CD4-positive, alpha-beta memory T cell (primary cell): ENCODE results near the gene GPR183. TPM values are rescaled to one million over a fixed set of nuclear protein-coding genes. Genes with fewer than 3 reads are reported as not detected.

ENCODE experiments used
- CTCF ChIA-PET: fragments of 350-600 bp; sonication (Branson Sonifier 250); formaldehyde crosslinking; loops from one replicate; lab custom pipeline; 2021; ENCODE audit warnings: inconsistent platforms; ENCODE audit not compliant: partially characterized antibody; lab: Charles Lee
- POLR2A ChIA-PET: fragments of 350-600 bp; sonication (Branson Sonifier 250); formaldehyde crosslinking; loops from one replicate; lab custom pipeline; 2021; ENCODE audit not compliant: partially characterized antibody; lab: Charles Lee
- DNase-seq, 5 donors: peaks; one replicate each; pipeline versions ENCODE4 v3.0.0 to v3.0.0-alpha.2; 2020 to 2022; ENCODE audit warnings: mixed read lengths in 1 of 5
- H3K27ac ChIP-seq: one replicate; pipeline ENCODE4 v1.7.0; 2013; ENCODE audit warnings: low read depth, low read length
- H3K27me3 ChIP-seq: 2 replicates; pipeline ENCODE4 v1.7.0; 2013; ENCODE audit warnings: mild to moderate bottlenecking, low read length, moderate library complexity; ENCODE audit not compliant: insufficient read depth
- H3K36me3 ChIP-seq: 2 replicates; pipeline ENCODE4 v1.7.0; 2013; ENCODE audit warnings: mild to moderate bottlenecking, low read length, moderate library complexity; ENCODE audit not compliant: insufficient read depth
- H3K4me1 ChIP-seq: 2 replicates; pipeline ENCODE4 v1.7.0; 2013; ENCODE audit warnings: mild to moderate bottlenecking, low read length, moderate library complexity; ENCODE audit not compliant: insufficient read depth
- H3K4me3 ChIP-seq, 2 donors: one replicate each; pipeline ENCODE4 v1.7.0; 2013; ENCODE audit warnings: low read length in 2 of 2, mild to moderate bottlenecking in 1 of 2
- H3K9me3 ChIP-seq, 2 donors: one replicate each; pipeline ENCODE4 v1.7.0; 2013; ENCODE audit warnings: low read length in 2 of 2, control low read depth in 1 of 2; ENCODE audit not compliant: control insufficient read depth in 1 of 2
- H3K27ac Mint-ChIP-seq, 7 donors: one replicate each; pipeline ENCODE4 v1.8.0; 2020 to 2021; ENCODE audit warnings: mixed read lengths in 7 of 7, mild to moderate bottlenecking in 6 of 7, inconsistent platforms in 3 of 7, moderate library complexity in 3 of 7
- H3K27me3 Mint-ChIP-seq, 2 donors: one replicate each; pipeline ENCODE4 v1.8.0; 2020 to 2021; ENCODE audit warnings: mixed read lengths in 2 of 2
- H3K36me3 Mint-ChIP-seq, 2 donors: one replicate each; pipeline ENCODE4 v1.8.0; 2020 to 2021; ENCODE audit warnings: mixed read lengths in 2 of 2, inconsistent platforms in 1 of 2, mild to moderate bottlenecking in 1 of 2
- H3K4me1 Mint-ChIP-seq, 4 donors: one replicate each; pipeline ENCODE4 v1.8.0; 2020 to 2021; ENCODE audit warnings: mixed read lengths in 4 of 4, mild to moderate bottlenecking in 1 of 4
- H3K4me3 Mint-ChIP-seq, 8 donors: one replicate each; pipeline ENCODE4 v1.8.0; 2020 to 2021; ENCODE audit warnings: mixed read lengths in 8 of 8, mild to moderate bottlenecking in 7 of 8, moderate library complexity in 6 of 8, inconsistent platforms in 3 of 8
- H3K9me3 Mint-ChIP-seq, 8 donors: one replicate each; pipeline ENCODE4 v1.8.0; 2020 to 2021; ENCODE audit warnings: mixed read lengths in 8 of 8, mild to moderate bottlenecking in 5 of 8, inconsistent platforms in 3 of 8, moderate library complexity in 1 of 8
- intact Hi-C: fragments of 100-400 bp; cut with micrococcal nuclease; formaldehyde crosslinking; loops from one replicate; pipeline ENCODE4 v1.15.1; 2023
- polyA plus RNA-seq, 2 donors: library from polyadenylated mRNA; unstranded; fragments of 300-500 nt; fragmentation: Illumina TruSeq; gene quantifications; one replicate each; pipeline ENCODE4 v1.2.3, GENCODE V29; 2021
- total RNA-seq, 2 experiments: library from RNA; stranded (reverse); gene quantifications; one replicate each; pipeline ENCODE4 v1.2.3, GENCODE V29; 2021

GPR183 gene
- total and polyA plus RNA-seq, 4 experiments from 2014 or later: 203 to 954 (median 383) TPM

GRCh38 chr13:99304541-99304940 lies 2.7 kb downstream of the GPR183 start:
- Histone ChIP-seq H3K9me3 (no peaks in the 10 kb centered on the region), H3K27ac (peak overlapping the region; percentile 77), H3K27me3 (no peaks in the 10 kb centered on the region), H3K4me1 (peaks cover 71% of the 10 kb centered on the region), H3K4me3 (peak overlapping the region; percentile 78 to 80), H3K36me3 (peaks cover 11% of the 10 kb centered on the region)
- peaks cover 43 to 77% (median 52%) of the 10 kb centered on the region in 4 donors for H3K4me1 Mint-ChIP-seq
- peak in 1 of 5 donors; percentile 40 for DNase-seq
- intact Hi-C loops: loop anchor here (1.0 to 2.0 kb wide), 3 partner anchors 8 to 77 kb away; no protein-coding TSS in a partner anchor
- H3K9me3 Mint-ChIP-seq: no peaks in the 10 kb centered on the region
- H3K27me3 Mint-ChIP-seq: no peaks in the 10 kb centered on the region
- POLR2A ChIA-PET: interaction anchor here (0.6 to 19.6 kb wide), 21 partner anchors 6 to 827 kb away, joined by 3 to 929 read pairs (median 77); partner anchors contain the start of genes GPR18, TM9SF2 and UBAC2
- CTCF ChIA-PET: interaction anchor here (0.8 to 14.1 kb wide), 15 partner anchors 10 to 131 kb away, joined by 3 to 217 read pairs (median 10); no protein-coding TSS in a partner anchor
- peak overlapping the region; percentile 88 to 99 (median 96) for H3K27ac Mint-ChIP-seq
- peaks cover 55 to 71% of the 10 kb centered on the region in 2 donors for H3K36me3 Mint-ChIP-seq
- peak overlapping the region; percentile 88 to 100 (median 99) for H3K4me3 Mint-ChIP-seq

DNA sequence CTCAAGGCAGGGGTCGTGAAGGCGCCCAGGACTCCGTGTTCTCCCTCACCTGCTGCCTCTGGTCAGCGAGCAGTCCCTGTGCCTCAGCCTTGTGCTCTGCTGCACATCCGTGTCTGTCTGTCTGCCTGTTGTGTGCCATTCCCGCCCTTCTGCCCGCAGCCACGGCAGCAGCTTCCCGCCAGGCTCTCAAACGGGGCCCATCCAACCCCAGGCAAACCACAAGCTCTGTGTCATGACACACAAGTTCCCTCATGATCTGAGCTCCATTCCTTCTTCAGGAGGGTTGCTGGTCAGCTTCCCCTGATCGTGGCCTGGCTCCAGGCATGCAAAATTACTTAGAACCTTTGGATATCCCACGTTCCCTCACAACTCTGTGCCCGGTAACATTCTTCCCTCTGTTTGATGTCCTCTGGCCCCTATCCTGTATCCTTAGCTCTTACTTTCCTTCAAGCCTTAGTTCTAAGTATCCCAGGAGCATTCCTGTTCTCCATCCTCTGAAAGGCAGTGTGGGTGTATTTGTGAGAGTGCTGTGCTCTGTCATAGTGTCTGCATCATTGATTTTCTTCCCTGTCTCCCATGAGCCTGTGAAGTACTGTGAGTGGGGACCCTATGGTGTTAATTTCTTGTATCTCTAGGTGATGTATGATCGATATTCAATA lies 3.2 kb downstream of the GPR183 start:
- intact Hi-C loops: loop anchor here (1.0 to 2.0 kb wide), 3 partner anchors 8 to 77 kb away; no protein-coding TSS in a partner anchor
- Mint-ChIP-seq H3K27ac (peak overlapping the region; percentile 88 to 99 (median 96)), H3K4me3 (peak overlapping the region; percentile 88 to 100 (median 99)), H3K4me1 (peaks cover 44 to 78% (median 52%) of the 10 kb centered on the region in 4 donors), H3K27me3 (no peaks in the 10 kb centered on the region), H3K9me3 (no peaks in the 10 kb centered on the region), H3K36me3 (peaks cover 58 to 74% of the 10 kb centered on the region in 2 donors)
- CTCF ChIA-PET: interaction anchor here (0.6 to 14.1 kb wide), 19 partner anchors 8 to 131 kb away, joined by 3 to 217 read pairs (median 8); no protein-coding TSS in a partner anchor
- H3K27ac ChIP-seq: peak overlapping the region; percentile 77
- H3K4me1 ChIP-seq: peaks cover 71% of the 10 kb centered on the region
- H3K27me3 ChIP-seq: no peaks in the 10 kb centered on the region
- H3K4me3 ChIP-seq: peak overlapping the region; percentile 78 to 80
- peak in 4 of 5 donors; percentile 49 to 81 (median 56) for DNase-seq
- H3K36me3 ChIP-seq: peaks cover 11% of the 10 kb centered on the region
- POLR2A ChIA-PET: interaction anchor here (0.6 to 19.6 kb wide), 22 partner anchors 6 to 827 kb away, joined by 3 to 929 read pairs (median 55); partner anchors contain the start of genes GPR18, TM9SF2 and UBAC2
- H3K9me3 ChIP-seq: no peaks in the 10 kb centered on the region

DNA sequence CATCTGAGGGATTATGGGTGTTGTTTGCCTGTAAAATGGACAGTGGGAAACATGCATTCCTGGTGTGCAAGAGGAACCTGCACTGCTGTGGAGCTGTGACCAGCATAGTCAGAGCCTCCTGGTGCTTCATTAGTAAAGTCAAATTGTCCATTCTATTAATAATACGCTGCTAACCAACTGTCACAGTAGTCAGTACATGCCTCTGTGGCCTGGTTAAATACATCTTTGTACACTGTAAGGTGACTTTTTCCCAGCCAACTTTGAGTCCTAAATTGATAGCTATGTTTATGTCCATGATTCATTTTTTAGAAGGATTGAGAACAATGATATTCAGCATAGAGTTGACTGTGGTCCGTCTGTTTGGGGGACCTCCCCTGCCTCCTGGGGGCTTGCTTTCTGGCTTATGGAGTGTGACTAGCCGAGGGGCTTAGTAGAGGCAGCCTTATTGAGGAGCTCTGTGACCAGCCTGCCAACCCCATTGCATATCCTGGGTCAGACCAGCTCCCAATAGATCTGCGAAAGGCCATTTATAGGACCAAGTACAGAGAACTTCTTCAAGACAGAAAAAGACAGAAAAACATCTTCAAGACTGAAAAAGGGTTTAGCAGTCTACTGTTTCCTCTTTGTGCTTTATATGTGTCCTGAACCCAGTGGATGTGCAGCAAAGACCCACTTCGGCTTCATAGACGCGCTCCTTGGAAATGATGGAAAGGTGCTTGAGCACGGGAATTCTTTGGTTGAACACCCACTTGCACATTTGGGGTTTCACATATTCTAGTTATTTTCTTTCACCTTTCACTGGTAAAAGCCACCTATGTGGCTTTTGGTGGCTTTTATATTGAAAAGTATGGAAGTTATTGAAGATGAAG lies 4.3 kb downstream of the GPR183 start:
- peak overlapping the region; percentile 78 to 80 for H3K4me3 ChIP-seq
- H3K4me1 Mint-ChIP-seq: peaks cover 42 to 77% (median 51%) of the 10 kb centered on the region in 4 donors
- H3K27me3 Mint-ChIP-seq: no peaks in the 10 kb centered on the region
- peaks cover 14% of the 10 kb centered on the region for H3K36me3 ChIP-seq
- DNase-seq: no peak
- H3K27ac ChIP-seq: peak overlapping the region; percentile 77
- ChIA-PET POLR2A (interaction anchor here (0.8 to 19.6 kb wide), 23 partner anchors 11 to 239 kb away, joined by 3 to 929 read pairs (median 9); partner anchors contain the start of genes GPR18, TM9SF2 and UBAC2), CTCF (interaction anchor here (0.6 to 14.1 kb wide), 20 partner anchors 9 to 132 kb away, joined by 3 to 217 read pairs (median 8); no protein-coding TSS in a partner anchor)
- H3K36me3 Mint-ChIP-seq: peaks cover 60 to 75% of the 10 kb centered on the region in 2 donors
- no peaks in the 10 kb centered on the region for H3K9me3 Mint-ChIP-seq
- H3K27ac Mint-ChIP-seq: peak overlapping the region; percentile 88 to 99 (median 96)
- peak overlapping the region; percentile 88 to 100 (median 99) for H3K4me3 Mint-ChIP-seq
- no peaks in the 10 kb centered on the region for H3K9me3 ChIP-seq
- intact Hi-C loops: loop anchor here (1.0 kb wide), 1 partner anchor 12 kb away; no protein-coding TSS in a partner anchor
- H3K4me1 ChIP-seq: peaks cover 71% of the 10 kb centered on the region
- no peaks in the 10 kb centered on the region for H3K27me3 ChIP-seq

- Histone ChIP-seq H3K4me3 (peak overlapping the region; percentile 78 to 80), H3K27ac (peak overlapping the region; percentile 77), H3K36me3 (peaks cover 14% of the 10 kb centered on the region), H3K4me1 (peaks cover 74% of the 10 kb centered on the region), H3K27me3 (no peaks in the 10 kb centered on the region), H3K9me3 (no peaks in the 10 kb centered on the region)
- peak overlapping the region; percentile 88 to 100 (median 99) for H3K4me3 Mint-ChIP-seq
- H3K27me3 Mint-ChIP-seq: no peaks in the 10 kb centered on the region
- ChIA-PET POLR2A (interaction anchor here (0.6 to 19.6 kb wide), 24 partner anchors 10 to 302 kb away, joined by 3 to 929 read pairs (median 8); partner anchors contain the start of genes GPR18, TM9SF2 and UBAC2), CTCF (interaction anchor here (0.9 to 14.1 kb wide), 16 partner anchors 9 to 133 kb away, joined by 3 to 217 read pairs (median 8); no protein-coding TSS in a partner anchor)
- H3K9me3 Mint-ChIP-seq: no peaks in the 10 kb centered on the region
- peaks cover 45 to 77% (median 55%) of the 10 kb centered on the region in 4 donors for H3K4me1 Mint-ChIP-seq
- H3K27ac Mint-ChIP-seq: peak overlapping the region; percentile 88 to 99 (median 96)
- H3K36me3 Mint-ChIP-seq: peaks cover 63 to 75% of the 10 kb centered on the region in 2 donors
- DNase-seq: no peak
- intact Hi-C loops: loop anchor here (1.0 to 2.0 kb wide), 2 partner anchors 11 to 13 kb away; no protein-coding TSS in a partner anchor
Observed at GRCh38 chr13:99301913-99302636, 5.1 kb downstream of the GPR183 start.

DNA sequence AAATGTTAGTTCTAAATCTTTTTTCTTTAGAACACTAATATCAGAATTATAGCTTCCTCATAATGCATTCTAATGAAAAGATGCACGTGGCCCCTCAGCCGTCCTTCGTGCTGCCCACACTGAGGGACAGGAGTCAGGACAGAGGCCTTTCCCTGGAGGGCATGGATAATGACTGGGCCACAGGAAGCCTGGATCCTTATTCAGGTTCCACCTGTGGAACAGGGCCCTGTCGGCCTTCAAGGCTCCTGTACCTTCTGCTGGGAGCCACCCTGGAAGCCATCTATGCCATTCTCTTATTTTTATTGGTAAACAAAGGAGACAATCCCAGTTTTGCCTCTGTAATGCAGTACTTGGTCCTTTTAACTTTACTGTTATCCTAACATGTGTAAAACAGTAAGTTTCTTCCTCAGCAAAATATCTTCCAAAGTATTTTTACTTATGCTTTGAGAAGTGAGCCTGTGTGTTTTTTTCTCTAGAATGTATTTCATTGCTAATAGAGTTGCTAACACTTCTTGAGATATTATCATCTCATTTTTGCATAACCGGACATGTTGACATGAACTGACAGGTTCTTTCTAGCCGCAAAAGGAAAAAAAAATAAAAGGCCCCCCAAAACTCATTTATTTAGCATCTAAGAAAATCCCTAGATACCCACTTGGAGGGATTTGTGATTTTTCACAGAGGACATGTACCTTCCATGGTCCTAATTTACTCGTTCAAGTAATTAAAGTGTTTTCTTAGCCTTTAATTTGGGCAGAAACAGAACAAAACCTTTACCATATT lies 6.0 kb downstream of the GPR183 start:
- H3K36me3 ChIP-seq: peaks cover 14% of the 10 kb centered on the region
- Mint-ChIP-seq H3K27ac (peak overlapping the region; percentile 65 to 99 (median 92)), H3K9me3 (no peaks in the 10 kb centered on the region), H3K4me1 (peaks cover 48 to 80% (median 59%) of the 10 kb centered on the region in 4 donors), H3K4me3 (peak overlapping the region; percentile 68 to 100 (median 86)), H3K36me3 (peaks cover 61 to 77% of the 10 kb centered on the region in 2 donors), H3K27me3 (no peaks in the 10 kb centered on the region)
- POLR2A ChIA-PET: interaction anchor here (0.7 to 19.6 kb wide), 22 partner anchors 6 to 301 kb away, joined by 3 to 929 read pairs (median 43); partner anchors contain the start of genes GPR18, GPR183, TM9SF2 and UBAC2
- no peaks in the 10 kb centered on the region for H3K9me3 ChIP-seq
- no peak for DNase-seq
- intact Hi-C loops: loop anchor here (2.0 kb wide), 1 partner anchor 14 kb away; no protein-coding TSS in a partner anchor
- peak overlapping the region; percentile 78 to 80 for H3K4me3 ChIP-seq
- H3K27ac ChIP-seq: peak overlapping the region; percentile 77
- CTCF ChIA-PET: interaction anchor here (0.9 to 14.1 kb wide), 12 partner anchors 8 to 134 kb away, joined by 3 to 217 read pairs (median 8); no protein-coding TSS in a partner anchor
- H3K4me1 ChIP-seq: peaks cover 82% of the 10 kb centered on the region
- H3K27me3 ChIP-seq: no peaks in the 10 kb centered on the region
